ENCODE results near the gene CA6. TPM values are rescaled to one million over a fixed set of nuclear protein-coding genes. Genes with fewer than 3 reads are reported as not detected.
"Not testable (repeated sequence)": the region's sequence is repeated elsewhere in the genome, so short reads cannot be mapped to it uniquely, and the experiment has no call there.

The CA6 gene
- total RNA-seq, 4 donors from 2014 or later: not detected

- Histone ChIP-seq H3K27me3 (no peaks in the 10 kb centered on the region), H3K9me3 (no peaks in the 10 kb centered on the region), H3K36me3 (no peaks in the 10 kb centered on the region), H3K27ac (no peak overlapping the region), H3K4me1 (peaks cover 0 to 5% (median 2%) of the 10 kb centered on the region in 4 donors), H3K4me3 (no peak overlapping the region)
- peak; percentile 51 to 81 (median 65) for DNase-seq
- TF ChIP-seq POLR2A (IDR thresholded peaks at IDR 0.05): no peak
- peak; percentile 40 to 96 (median 84) for TF ChIP-seq CTCF (IDR thresholded peaks at IDR 0.05)
These were observed 42.4 kb downstream of the CA6 start for GRCh38 chr1:8987881-8988617.

DNA sequence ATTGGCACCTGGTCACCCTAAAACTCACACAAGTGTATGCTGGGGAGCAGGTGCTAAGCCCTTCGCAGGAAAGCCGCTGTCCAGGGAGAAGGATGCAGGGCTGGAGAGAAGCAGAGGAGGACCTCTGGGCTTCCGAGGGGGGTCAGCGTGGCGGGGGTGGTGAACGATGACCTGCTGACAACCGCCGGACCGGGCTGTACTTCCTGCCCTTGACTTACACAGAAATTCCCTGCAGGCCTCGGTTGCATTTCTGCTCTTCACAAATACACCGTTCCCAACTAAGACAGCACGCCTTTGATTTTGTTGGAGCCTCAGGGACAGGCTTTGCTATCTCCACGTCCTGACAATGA, 42.9 kb downstream of the CA6 start:
- Histone ChIP-seq H3K4me1 (peaks cover 0 to 5% (median 2%) of the 10 kb centered on the region in 4 donors), H3K27ac (no peak overlapping the region)
- no peak for TF ChIP-seq CTCF (IDR thresholded peaks at IDR 0.05)
- TF ChIP-seq POLR2A (IDR thresholded peaks at IDR 0.05): no peak

DNA sequence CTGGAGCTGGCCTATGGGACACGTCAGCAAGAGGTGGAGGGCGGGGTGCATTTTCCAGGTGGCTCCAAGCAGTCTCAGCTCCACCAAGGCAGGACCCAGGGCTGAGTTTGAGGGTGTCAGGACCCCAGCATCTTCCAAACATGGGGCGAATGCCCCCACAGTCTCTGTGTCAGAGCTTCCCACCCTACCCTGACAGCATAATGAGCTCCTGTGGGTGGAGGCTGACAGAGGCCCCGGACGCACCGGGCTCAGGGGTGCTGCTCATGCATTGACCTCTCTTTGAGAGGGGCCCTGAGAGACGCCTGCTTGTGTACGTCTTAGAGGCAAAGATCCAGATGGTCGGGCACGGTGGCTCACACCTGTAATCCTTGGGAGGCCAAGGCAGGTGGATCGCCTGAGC, 43.4 kb downstream of the CA6 start:
- Histone ChIP-seq H3K27me3 (no peaks in the 10 kb centered on the region), H3K9me3 (no peaks in the 10 kb centered on the region), H3K27ac (no peak overlapping the region), H3K36me3 (no peaks in the 10 kb centered on the region), H3K4me3 (no peak overlapping the region), H3K4me1 (peaks cover 0 to 5% (median 2%) of the 10 kb centered on the region in 4 donors)
- TF ChIP-seq POLR2A (IDR thresholded peaks at IDR 0.05) (no peak), CTCF (IDR thresholded peaks at IDR 0.05) (no peak)
- no peak for DNase-seq

More for the DNA sequence above, 42.9 kb downstream of the CA6 start:
- Histone ChIP-seq H3K4me3 (no peak overlapping the region), H3K9me3 (no peaks in the 10 kb centered on the region), H3K36me3 (no peaks in the 10 kb centered on the region), H3K27me3 (no peaks in the 10 kb centered on the region)
- DNase-seq: no peak

- H3K4me1 ChIP-seq: peaks cover 0 to 5% (median 3%) of the 10 kb centered on the region in 4 donors
- no peaks in the 10 kb centered on the region for H3K9me3 ChIP-seq
- no peaks in the 10 kb centered on the region for H3K36me3 ChIP-seq
- H3K27me3 ChIP-seq: no peaks in the 10 kb centered on the region
- no peak overlapping the region for H3K4me3 ChIP-seq
- no peak for DNase-seq
- H3K27ac ChIP-seq: no peak overlapping the region
- TF ChIP-seq POLR2A (IDR thresholded peaks at IDR 0.05) (no peak), CTCF (IDR thresholded peaks at IDR 0.05) (no peak)
These were observed 44.2 kb downstream of the CA6 start for GRCh38 chr1:8989821-8990220.

DNA sequence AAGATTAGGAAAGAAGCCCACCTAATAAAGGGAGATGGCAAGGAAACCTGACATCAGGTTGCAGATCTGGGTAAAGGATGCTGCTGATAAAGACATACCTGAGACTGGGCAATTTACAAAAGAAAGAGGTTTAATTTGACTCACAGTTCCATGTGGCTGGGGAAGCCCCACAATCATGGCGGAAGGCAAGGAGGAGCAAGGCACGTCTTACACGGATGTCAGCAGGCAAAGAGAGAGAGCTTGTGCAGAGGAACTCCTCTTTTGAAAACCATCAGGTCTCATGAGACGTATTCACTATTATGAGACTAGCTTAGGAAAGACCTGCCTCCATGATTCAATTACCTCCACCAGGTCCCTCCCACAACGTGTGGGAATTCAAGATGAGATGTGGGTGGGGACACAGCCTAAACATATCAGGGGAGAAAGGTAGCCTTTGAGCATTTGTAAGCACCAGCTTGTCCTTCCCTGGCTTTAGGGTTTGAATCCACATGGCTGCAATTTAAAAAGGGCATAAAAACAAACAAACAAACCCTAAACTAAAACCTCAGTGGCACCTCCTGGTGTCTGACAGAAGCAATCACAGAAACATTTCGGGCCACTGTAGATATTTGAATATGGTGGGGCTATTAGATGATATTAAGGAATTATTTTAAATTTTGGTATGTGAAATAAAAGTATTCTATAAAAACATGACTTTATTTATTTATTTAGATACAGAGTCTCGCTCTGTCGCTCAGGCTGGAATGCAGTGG, 47.4 kb downstream of the CA6 start:
- Histone ChIP-seq H3K4me1 (peaks cover 0 to 3% (median 0%) of the 10 kb centered on the region in 4 donors), H3K27me3 (no peaks in the 10 kb centered on the region), H3K9me3 (no peaks in the 10 kb centered on the region), H3K36me3 (no peaks in the 10 kb centered on the region), H3K4me3 (no peak overlapping the region), H3K27ac (peak overlapping the region in 1 of 4 donors; percentile 70)
- no peak for DNase-seq
- TF ChIP-seq POLR2A (IDR thresholded peaks at IDR 0.05) (no peak), CTCF (IDR thresholded peaks at IDR 0.05) (peak in 2 of 6 experiments; percentile 26 to 29)

DNA sequence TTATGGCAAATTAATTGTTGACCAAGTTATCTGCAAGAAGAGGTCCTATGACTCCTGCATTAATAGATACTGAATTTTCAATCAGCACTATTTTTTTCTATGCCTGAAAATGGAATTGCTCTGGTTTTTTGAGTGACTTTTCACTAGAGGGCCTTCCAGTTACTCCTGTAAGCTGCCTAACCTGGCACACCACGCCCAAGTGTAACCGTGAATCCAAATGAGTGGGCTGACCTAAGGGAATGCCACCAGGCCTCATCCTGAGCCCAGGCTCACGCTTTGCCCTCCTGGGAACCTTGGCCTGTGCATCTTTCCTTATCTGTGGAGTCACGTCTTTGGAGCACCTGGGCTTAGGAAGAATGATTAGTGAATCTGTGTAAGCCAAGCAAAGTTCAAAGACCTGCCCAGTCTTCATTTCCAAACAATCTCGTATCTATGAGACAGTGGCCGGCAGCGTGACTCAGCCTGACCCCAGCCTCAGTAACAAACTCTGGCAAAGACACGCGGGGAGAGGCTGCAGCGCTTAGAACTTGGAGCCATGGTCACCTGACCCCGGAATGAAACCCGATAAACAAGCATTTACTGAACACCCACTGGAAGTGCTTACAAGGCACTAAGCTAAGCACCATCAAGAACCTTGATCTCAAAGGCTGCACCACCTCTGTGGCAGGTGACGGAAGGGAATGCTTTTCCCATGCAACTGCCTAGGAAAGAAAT, 48.5 kb downstream of the CA6 start:
- not testable (repeated sequence) for H3K4me3 ChIP-seq
- H3K27ac ChIP-seq: peak overlapping the region in 2 of 4 donors; percentile 70 to 75

GRCh38 chr1:9001534-9002214, 56.0 kb downstream of the CA6 start:
- H3K4me3 ChIP-seq, H3K9me3 ChIP-seq, H3K27me3 ChIP-seq, DNase-seq, H3K36me3 ChIP-seq, H3K4me1 ChIP-seq: not testable (repeated sequence)
- H3K27ac ChIP-seq: peak overlapping the region in 1 of 4 donors; percentile 72

More for the DNA sequence above, 48.5 kb downstream of the CA6 start:
- not testable (repeated sequence) for H3K9me3 ChIP-seq, H3K36me3 ChIP-seq, H3K4me1 ChIP-seq, H3K27me3 ChIP-seq
- DNase-seq: peak in 1 of 3 donors; percentile 70

GRCh38 chr1:9002215-9002560, 56.5 kb downstream of the CA6 start:
- peak overlapping the region in 1 of 4 donors; percentile 72 for H3K27ac ChIP-seq
- H3K36me3 ChIP-seq, H3K9me3 ChIP-seq, H3K4me1 ChIP-seq, H3K27me3 ChIP-seq, H3K4me3 ChIP-seq, DNase-seq: not testable (repeated sequence)
